Fibroblast of lung (primary cell): ENCODE results near the gene ACTRT2. TPM values are rescaled to one million over a fixed set of nuclear protein-coding genes. Genes with fewer than 3 reads are reported as not detected.

Experiments used
- DNase-seq, 2 donors: peaks; one replicate each; pipeline versions ENCODE4 v3.0.0 to v3.0.0-alpha.2; 2010; ENCODE audit warnings: low read depth in 2 of 2
- H2AFZ ChIP-seq: 2 replicates; pipeline ENCODE4 v1.5.1; 2012; ENCODE audit warnings: low read length, control low read depth, inconsistent platforms
- H3K27ac ChIP-seq: 2 replicates; pipeline ENCODE4 v1.5.1; 2011; ENCODE audit warnings: low read length, control low read depth; ENCODE audit not compliant: insufficient read depth
- H3K27me3 ChIP-seq: 2 replicates; pipeline ENCODE4 v1.5.1; 2011; ENCODE audit warnings: mild to moderate bottlenecking, low read length; ENCODE audit not compliant: control insufficient read depth, insufficient read depth
- H3K36me3 ChIP-seq: 2 replicates; pipeline ENCODE4 v1.5.1; 2011; ENCODE audit warnings: low read length; ENCODE audit not compliant: control insufficient read depth, insufficient read depth
- H3K4me1 ChIP-seq: 2 replicates; pipeline ENCODE4 v1.5.1; 2011; ENCODE audit warnings: low read length; ENCODE audit not compliant: control insufficient read depth, insufficient read depth; ENCODE audit errors: extremely low read depth
- H3K4me2 ChIP-seq: 2 replicates; pipeline ENCODE4 v1.5.1; 2011; ENCODE audit warnings: low read length, control low read depth; ENCODE audit not compliant: insufficient read depth; ENCODE audit errors: extremely low read depth
- H3K4me3 ChIP-seq, 4 experiments: fragments of 200-600 bp in 1 of 4; sonication (generic) in 1 of 4; replicated peaks in 1 of 4; 2 replicates each; pipeline ENCODE4 v1.5.1; 2011 to 2016; ENCODE audit warnings: low read length in 4 of 4, low read depth in 3 of 4, mild to moderate bottlenecking in 3 of 4, control low read depth in 2 of 4, inconsistent platforms in 1 of 4, mixed read lengths in 1 of 4; ENCODE audit not compliant: insufficient read depth in 1 of 4; ENCODE audit errors: control extremely low read depth in 1 of 4
- H3K79me2 ChIP-seq: 2 replicates; pipeline ENCODE4 v1.5.1; 2012; ENCODE audit warnings: mild to moderate bottlenecking, low read length, inconsistent platforms; ENCODE audit not compliant: control insufficient read depth, insufficient read depth
- H3K9ac ChIP-seq: 2 replicates; pipeline ENCODE4 v1.5.1; 2011; ENCODE audit warnings: mild to moderate bottlenecking, low read length, control low read depth; ENCODE audit not compliant: insufficient read depth
- H3K9me3 ChIP-seq: 2 replicates; pipeline ENCODE4 v1.5.1; 2012; ENCODE audit warnings: low read depth, low read length; ENCODE audit not compliant: control insufficient read depth, insufficient read depth
- H4K20me1 ChIP-seq: 2 replicates; pipeline ENCODE4 v1.5.1; 2011; ENCODE audit warnings: low read length; ENCODE audit not compliant: control insufficient read depth, insufficient read depth; ENCODE audit errors: extremely low read depth
- CTCF ChIP-seq, 2 donors: IDR thresholded peaks in 1 of 2; conservative IDR thresholded peaks in 1 of 2; 1 replicate in 1 of 2; 2 replicates in 1 of 2; pipeline ENCODE4 v1.5.1; 2011 to 2012; ENCODE audit warnings: low read length in 2 of 2, control low read depth in 1 of 2, inconsistent platforms in 1 of 2, low read depth in 1 of 2, mild to moderate bottlenecking in 1 of 2
- EZH2 ChIP-seq: IDR thresholded peaks from 2 replicates; pipeline ENCODE4 v1.5.1; 2012; ENCODE audit warnings: low read length, control low read depth, mild to moderate bottlenecking; ENCODE audit errors: missing control alignments
- polyA plus RNA-seq, 2 donors: library from polyadenylated mRNA; depleted of rRNA in 1 of 2; stranded (reverse) in 1 of 2; unstranded in 1 of 2; fragments of >200 nt; gene quantifications; 2 replicates each; pipeline ENCODE4 v1.2.1, GENCODE V29; 2011 to 2012; ENCODE audit warnings: missing spikeins in 1 of 2
- total RNA-seq: library from RNA; depleted of rRNA; stranded (reverse); fragments of >200 nt; gene quantifications from 2 replicates; pipeline ENCODE4 v1.2.1, GENCODE V29; 2014

The ACTRT2 gene
- total and polyA plus RNA-seq, 2 donors (not counting 1 experiment from before 2014, with no cell fraction given): not detected

- Histone ChIP-seq H3K9me3 (no peaks in the 10 kb centered on the region), H3K36me3 (no peaks in the 10 kb centered on the region), H3K4me2 (no peak overlapping the region), H3K27ac (no peak overlapping the region), H3K4me3 (no peak overlapping the region), H4K20me1 (no peaks in the 10 kb centered on the region), H3K79me2 (no peaks in the 10 kb centered on the region), H2AFZ (no peak overlapping the region), H3K4me1 (no peaks in the 10 kb centered on the region), H3K9ac (no peak overlapping the region), H3K27me3 (no peaks in the 10 kb centered on the region)
- TF ChIP-seq CTCF (conservative IDR thresholded peaks at IDR 0.05 in 1 of 2, IDR thresholded peaks at IDR 0.05 in 1 of 2; ENCODE audit: low read depth in 1 of 2, low read length in 2 of 2) (no peak), EZH2 (no peak)
- DNase-seq: no peak
Measured at GRCh38 chr1:3056641-3057040, 35.4 kb downstream of the ACTRT2 start.

GRCh38 chr1:3058263-3059030 is 37.2 kb downstream of the ACTRT2 start:
- H3K4me3 ChIP-seq: no peak overlapping the region
- H3K27ac ChIP-seq: no peak overlapping the region
- DNase-seq: no peak
- no peaks in the 10 kb centered on the region for H3K4me1 ChIP-seq
- H3K27me3 ChIP-seq: peaks cover 7% of the 10 kb centered on the region
- no peak overlapping the region for H3K4me2 ChIP-seq
- no peaks in the 10 kb centered on the region for H3K9me3 ChIP-seq
- H2AFZ ChIP-seq: no peak overlapping the region
- H3K9ac ChIP-seq: no peak overlapping the region
- no peaks in the 10 kb centered on the region for H3K79me2 ChIP-seq
- no peak for TF ChIP-seq EZH2
- no peak for TF ChIP-seq CTCF (conservative IDR thresholded peaks at IDR 0.05 in 1 of 2, IDR thresholded peaks at IDR 0.05 in 1 of 2; ENCODE audit: low read depth in 1 of 2, low read length in 2 of 2)
- H3K36me3 ChIP-seq: no peaks in the 10 kb centered on the region
- H4K20me1 ChIP-seq: no peaks in the 10 kb centered on the region

GRCh38 chr1:3060127-3060526 is 38.9 kb downstream of the ACTRT2 start:
- no peak overlapping the region for H3K27ac ChIP-seq
- no peak overlapping the region for H2AFZ ChIP-seq
- H3K27me3 ChIP-seq: peaks cover 22% of the 10 kb centered on the region
- no peaks in the 10 kb centered on the region for H4K20me1 ChIP-seq
- H3K9me3 ChIP-seq: no peaks in the 10 kb centered on the region
- no peaks in the 10 kb centered on the region for H3K4me1 ChIP-seq
- no peaks in the 10 kb centered on the region for H3K79me2 ChIP-seq
- no peak overlapping the region for H3K4me2 ChIP-seq
- no peak overlapping the region for H3K4me3 ChIP-seq
- H3K9ac ChIP-seq: no peak overlapping the region
- no peaks in the 10 kb centered on the region for H3K36me3 ChIP-seq
- TF ChIP-seq EZH2: no peak
- no peak for TF ChIP-seq CTCF (conservative IDR thresholded peaks at IDR 0.05 in 1 of 2, IDR thresholded peaks at IDR 0.05 in 1 of 2; ENCODE audit: low read depth in 1 of 2, low read length in 2 of 2)
- DNase-seq: no peak
